Muscle layer of colon (tissue), 2 donors: ENCODE data around the gene KPNA4.
"Not testable (repeated sequence)": the region's sequence is repeated elsewhere in the genome, so short reads cannot be mapped to it uniquely, and the experiment has no call there.

ENCODE experiments used
- H3K27ac ChIP-seq: one replicate; pipeline ENCODE4 v1.7.0; 2013; ENCODE audit warnings: low read depth, mild to moderate bottlenecking, low read length, moderate library complexity
- H3K27me3 ChIP-seq, 2 donors: one replicate each; pipeline ENCODE4 v1.7.0; 2013; ENCODE audit warnings: low read length in 2 of 2, mild to moderate bottlenecking in 2 of 2; ENCODE audit not compliant: insufficient read depth in 2 of 2, control insufficient read depth in 1 of 2
- H3K36me3 ChIP-seq: one replicate; pipeline ENCODE4 v1.7.0; 2013; ENCODE audit warnings: mild to moderate bottlenecking, low read length; ENCODE audit not compliant: insufficient read depth
- H3K4me1 ChIP-seq: one replicate; pipeline ENCODE4 v1.7.0; 2013; ENCODE audit warnings: mild to moderate bottlenecking, low read length; ENCODE audit not compliant: insufficient read depth
- H3K4me3 ChIP-seq, 2 donors: one replicate each; pipeline ENCODE4 v1.7.0; 2013; ENCODE audit warnings: low read length in 2 of 2, low read depth in 1 of 2, mild to moderate bottlenecking in 1 of 2, moderate library complexity in 1 of 2
- H3K9ac ChIP-seq: one replicate; pipeline ENCODE4 v1.7.0; 2013; ENCODE audit warnings: low read length
- H3K9me3 ChIP-seq: one replicate; pipeline ENCODE4 v1.7.0; 2013; ENCODE audit warnings: mild to moderate bottlenecking, low read length
- donor health status: abdominal sarcoma.
- donor health status: Adenocarcinoma of cecum.

Gene KPNA4

DNA sequence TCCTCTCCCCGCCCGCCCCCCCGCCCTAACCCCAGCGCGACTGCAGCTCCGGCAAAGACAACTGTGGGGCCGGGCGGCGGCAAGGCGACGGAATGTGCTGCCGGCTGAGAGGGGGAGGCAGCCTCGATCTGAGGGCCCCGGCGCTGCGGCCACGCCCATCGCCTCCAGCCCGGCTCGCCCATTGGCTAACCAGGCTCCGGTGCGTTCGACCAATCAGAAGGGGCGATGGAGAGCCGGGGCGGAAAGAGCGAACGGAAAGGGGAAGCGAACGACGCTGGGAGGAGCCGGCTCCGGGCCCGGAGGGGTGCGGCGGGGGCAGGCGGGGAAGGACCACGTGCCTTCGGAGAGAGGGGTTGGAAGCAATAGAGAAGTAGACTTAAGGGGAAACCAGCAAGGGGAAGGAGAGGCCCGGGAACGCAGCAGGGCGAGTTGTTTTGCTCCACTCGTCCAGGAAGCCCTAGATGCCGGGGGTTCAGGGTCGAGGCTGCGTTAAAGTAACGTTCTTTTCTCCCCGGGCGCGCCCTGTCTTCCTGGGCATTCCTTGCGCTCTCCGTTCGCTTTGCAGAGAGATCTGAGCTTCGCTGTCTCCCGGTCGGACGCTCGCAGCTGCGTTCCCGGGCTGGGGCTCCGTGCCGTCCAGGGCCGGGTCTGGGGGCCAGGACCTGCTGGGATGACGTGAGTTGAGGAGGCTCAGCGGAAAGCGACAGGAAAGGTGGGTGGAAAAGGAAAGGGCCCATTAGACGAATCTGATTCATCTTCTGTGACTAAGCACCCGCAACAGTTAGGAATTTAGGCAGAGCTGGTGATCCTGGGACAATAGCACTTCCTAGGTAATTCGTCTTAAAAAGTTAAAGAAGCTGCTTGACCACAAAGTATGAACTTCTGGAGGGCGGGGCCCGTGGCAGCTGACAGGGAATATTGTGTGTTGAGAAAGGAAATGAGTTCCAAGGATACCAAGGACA, at the start of gene KPNA4:
TSS of gene KPNA4 (minus strand) at position 130 of the 962 bp plus-strand sequence. CDS start 289 bp downstream, outside the sequence.
- Histone ChIP-seq H3K36me3 (no peaks in the 10 kb centered on the region), H3K4me1 (peaks cover 37% of the 10 kb centered on the region), H3K9me3 (no peaks in the 10 kb centered on the region), H3K9ac (peak within 1 kb of the TSS; percentile 94), H3K27ac (peak within 1 kb of the TSS; percentile 98), H3K27me3 (no peaks in the 10 kb centered on the region), H3K4me3 (peak within 1 kb of the TSS; percentile 86 to 96)

DNA sequence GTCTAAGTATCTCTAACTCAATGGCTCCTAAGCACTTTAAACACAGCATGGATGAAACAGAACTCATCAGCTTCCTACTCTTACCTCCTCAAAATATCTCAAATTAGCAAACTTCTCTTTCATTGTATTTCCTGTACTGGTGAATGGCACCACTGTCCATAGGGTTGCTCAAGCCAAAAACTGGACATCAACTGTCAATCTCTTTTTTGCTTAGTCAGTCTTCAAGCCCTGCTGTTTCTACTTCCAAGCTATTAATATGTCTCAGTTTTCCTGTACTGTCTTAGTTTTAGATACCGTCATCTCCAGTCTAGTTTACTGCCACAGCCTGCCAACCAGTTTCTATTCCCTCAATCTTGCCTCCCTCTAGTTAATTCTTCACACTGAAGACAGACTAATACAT, 48.3 kb upstream of the KPNA4 start:
- H3K9ac ChIP-seq, result no peak overlapping the region
- no peak overlapping the region for H3K27ac ChIP-seq
- no peaks in the 10 kb centered on the region for H3K36me3 ChIP-seq
- no peaks in the 10 kb centered on the region for H3K27me3 ChIP-seq
- no peaks in the 10 kb centered on the region for H3K9me3 ChIP-seq
- no peaks in the 10 kb centered on the region for H3K4me1 ChIP-seq
- no peak overlapping the region for H3K4me3 ChIP-seq

GRCh38 chr3:160612386-160613075, 47.2 kb upstream of the KPNA4 start:
- Histone ChIP-seq H3K9ac (no peak overlapping the region), H3K9me3 (no peaks in the 10 kb centered on the region), H3K27me3 (no peaks in the 10 kb centered on the region), H3K4me1 (no peaks in the 10 kb centered on the region), H3K36me3 (no peaks in the 10 kb centered on the region), H3K27ac (no peak overlapping the region), H3K4me3 (no peak overlapping the region)

- Histone ChIP-seq H3K4me1 (no peaks in the 10 kb centered on the region), H3K27ac (no peak overlapping the region), H3K27me3 (no peaks in the 10 kb centered on the region), H3K36me3 (no peaks in the 10 kb centered on the region), H3K4me3 (no peak overlapping the region), H3K9ac (no peak overlapping the region), H3K9me3 (no peaks in the 10 kb centered on the region)
Observed at GRCh38 chr3:160611141-160611540, 45.8 kb upstream of the KPNA4 start.

GRCh38 chr3:160608870-160609269, 43.5 kb upstream of the KPNA4 start:
- no peak overlapping the region for H3K27ac ChIP-seq
- H3K9ac ChIP-seq, result no peak overlapping the region
- no peaks in the 10 kb centered on the region for H3K36me3 ChIP-seq
- no peaks in the 10 kb centered on the region for H3K9me3 ChIP-seq
- H3K27me3 ChIP-seq, result no peaks in the 10 kb centered on the region
- H3K4me3 ChIP-seq, result no peak overlapping the region
- H3K4me1 ChIP-seq, result no peaks in the 10 kb centered on the region

GRCh38 chr3:160607826-160608225, 42.5 kb upstream of the KPNA4 start:
- Histone ChIP-seq H3K9ac (no peak overlapping the region), H3K4me1 (no peaks in the 10 kb centered on the region), H3K36me3 (no peaks in the 10 kb centered on the region), H3K27me3 (no peaks in the 10 kb centered on the region), H3K4me3 (no peak overlapping the region), H3K27ac (no peak overlapping the region), H3K9me3 (no peaks in the 10 kb centered on the region)

DNA sequence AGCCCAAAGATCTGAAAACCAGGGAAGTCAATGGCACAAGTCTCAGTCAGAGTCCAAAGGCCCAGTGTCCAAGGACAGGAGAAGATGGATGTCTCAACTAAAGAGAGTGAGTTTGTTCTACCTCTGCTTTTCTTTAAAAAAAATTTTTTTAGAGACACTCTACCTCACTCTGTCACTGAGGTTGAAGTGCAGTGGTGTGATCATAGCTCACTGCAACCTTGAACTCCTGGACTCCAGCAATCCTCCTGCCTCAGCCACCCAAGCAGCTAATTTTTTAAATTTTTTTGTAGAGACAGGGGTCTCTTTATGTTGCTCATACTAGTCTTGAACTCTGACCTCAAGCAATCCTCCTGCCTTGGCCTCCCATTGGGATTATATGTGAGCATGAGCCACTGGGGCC, 39.9 kb upstream of the KPNA4 start:
- no peaks in the 10 kb centered on the region for H3K9me3 ChIP-seq
- H3K4me1 ChIP-seq, result no peaks in the 10 kb centered on the region
- no peak overlapping the region for H3K9ac ChIP-seq
- H3K27ac ChIP-seq, result no peak overlapping the region
- no peak overlapping the region for H3K4me3 ChIP-seq
- H3K27me3 ChIP-seq, result no peaks in the 10 kb centered on the region
- no peaks in the 10 kb centered on the region for H3K36me3 ChIP-seq

- H3K27ac ChIP-seq, H3K9ac ChIP-seq, H3K9me3 ChIP-seq, H3K4me3 ChIP-seq, H3K36me3 ChIP-seq, H3K4me1 ChIP-seq, H3K27me3 ChIP-seq: not testable (repeated sequence)
Observed at GRCh38 chr3:160603845-160604244, 38.5 kb upstream of the KPNA4 start.

DNA sequence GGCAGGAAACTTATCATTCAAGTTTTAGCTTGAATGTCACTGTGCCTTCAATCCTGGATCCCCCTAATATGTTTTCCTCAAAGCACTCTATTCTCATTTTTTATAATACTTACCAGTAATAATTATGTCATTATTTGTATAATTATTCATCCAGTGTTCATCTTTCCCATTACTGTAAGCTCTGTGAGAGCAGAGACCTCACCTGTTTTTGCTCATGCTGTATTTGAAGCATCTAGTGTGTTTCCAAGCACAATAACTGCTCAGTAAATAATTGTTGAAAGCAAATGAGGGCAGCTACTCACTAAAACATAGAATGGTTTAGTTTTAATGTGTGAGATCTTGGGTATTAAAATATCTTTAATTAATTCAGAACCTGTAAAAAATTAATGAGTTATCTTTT, 36.9 kb upstream of the KPNA4 start:
- Histone ChIP-seq H3K27me3 (no peaks in the 10 kb centered on the region), H3K36me3 (no peaks in the 10 kb centered on the region), H3K27ac (no peak overlapping the region), H3K4me1 (no peaks in the 10 kb centered on the region), H3K9me3 (no peaks in the 10 kb centered on the region), H3K4me3 (no peak overlapping the region), H3K9ac (no peak overlapping the region)

GRCh38 chr3:160601288-160601687, 35.9 kb upstream of the KPNA4 start:
- Histone ChIP-seq H3K27ac (no peak overlapping the region), H3K9ac (no peak overlapping the region), H3K9me3 (no peaks in the 10 kb centered on the region), H3K4me3 (no peak overlapping the region), H3K27me3 (no peaks in the 10 kb centered on the region), H3K36me3 (no peaks in the 10 kb centered on the region), H3K4me1 (no peaks in the 10 kb centered on the region)

GRCh38 chr3:160598865-160599264, 33.5 kb upstream of the KPNA4 start:
- Histone ChIP-seq H3K27ac (no peak overlapping the region), H3K4me1 (no peaks in the 10 kb centered on the region), H3K36me3 (no peaks in the 10 kb centered on the region), H3K4me3 (no peak overlapping the region), H3K27me3 (no peaks in the 10 kb centered on the region), H3K9me3 (no peaks in the 10 kb centered on the region), H3K9ac (no peak overlapping the region)
